GM19455 (cell line): ENCODE measurements around the gene PCDHGA5.
A peak's percentile ranks its signal among the peaks of the same experiment; 100 is the strongest.
"Not testable (repeated sequence)": the region's sequence is repeated elsewhere in the genome, so short reads cannot be mapped to it uniquely, and the experiment has no call there.

Experiments
- ATAC-seq: cut with Tn5 transposase; IDR thresholded peaks from one replicate; pipeline ENCODE4 v1.9.1; 2021; ENCODE audit not compliant: unreplicated experiment

Gene PCDHGA5

DNA sequence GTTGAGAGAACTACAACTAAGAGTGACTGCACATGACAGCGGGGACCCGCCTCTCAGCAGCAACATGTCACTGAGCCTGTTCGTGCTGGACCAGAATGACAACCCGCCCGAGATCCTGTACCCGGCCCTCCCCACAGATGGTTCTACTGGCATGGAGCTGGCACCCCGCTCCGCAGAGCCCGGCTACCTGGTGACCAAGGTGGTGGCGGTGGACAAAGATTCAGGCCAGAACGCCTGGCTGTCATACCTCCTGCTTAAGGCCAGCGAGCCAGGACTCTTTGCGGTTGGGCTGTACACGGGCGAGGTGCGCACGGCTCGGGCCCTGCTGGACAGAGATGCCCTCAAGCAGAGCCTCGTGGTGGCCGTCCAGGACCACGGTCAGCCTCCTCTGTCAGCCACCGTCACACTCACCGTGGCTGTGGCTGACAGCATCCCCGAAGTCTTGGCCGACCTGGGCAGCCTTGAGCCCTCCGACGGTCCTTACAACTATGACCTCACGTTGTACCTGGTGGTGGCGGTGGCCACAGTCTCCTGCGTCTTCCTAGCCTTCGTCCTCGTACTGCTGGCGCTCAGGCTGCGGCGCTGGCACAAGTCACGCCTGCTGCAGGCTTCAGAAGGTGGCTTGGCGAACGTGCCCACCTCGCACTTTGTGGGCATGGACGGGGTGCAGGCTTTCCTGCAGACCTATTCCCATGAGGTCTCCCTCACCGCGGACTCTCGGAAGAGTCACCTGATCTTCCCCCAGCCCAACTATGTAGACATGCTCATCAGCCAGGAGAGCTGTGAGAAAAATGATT is 20.7 kb downstream of the PCDHGA5 start:
- ATAC-seq, result no peak

DNA sequence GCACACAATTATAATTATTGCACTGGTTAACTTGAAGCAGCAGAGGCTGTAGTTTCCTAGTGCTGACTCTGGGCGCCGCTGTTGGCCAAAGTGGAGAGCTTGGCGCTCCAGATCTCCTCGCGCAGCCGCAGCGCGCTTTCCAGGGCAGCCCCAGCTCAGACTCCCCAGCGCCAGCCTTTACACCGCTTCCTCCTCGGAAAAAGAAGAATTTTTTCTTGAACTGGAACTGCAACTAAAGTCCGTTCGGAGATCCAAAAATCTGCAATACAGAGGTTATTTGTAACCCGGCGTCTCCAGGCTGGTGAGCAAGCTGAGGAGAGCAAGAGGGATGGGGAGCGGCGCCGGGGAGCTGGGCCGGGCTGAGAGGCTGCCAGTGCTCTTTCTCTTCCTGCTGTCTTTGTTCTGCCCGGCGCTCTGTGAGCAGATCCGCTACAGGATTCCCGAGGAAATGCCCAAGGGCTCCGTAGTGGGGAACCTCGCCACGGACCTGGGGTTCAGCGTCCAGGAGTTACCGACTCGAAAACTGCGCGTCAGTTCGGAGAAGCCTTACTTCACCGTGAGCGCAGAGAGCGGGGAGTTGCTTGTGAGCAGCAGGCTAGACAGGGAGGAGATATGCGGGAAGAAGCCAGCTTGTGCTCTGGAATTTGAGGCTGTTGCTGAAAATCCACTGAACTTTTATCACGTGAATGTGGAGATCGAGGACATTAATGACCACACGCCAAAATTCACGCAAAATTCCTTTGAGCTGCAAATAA is 23.8 kb downstream of the PCDHGA5 start, which contains the start of gene PCDHGB4:
PCDHGB4 (plus strand) TSS at position 142 of the 755 bp plus-strand sequence; CDS start at position 329, 187 bp downstream.
- ATAC-seq, result not testable (repeated sequence)

DNA sequence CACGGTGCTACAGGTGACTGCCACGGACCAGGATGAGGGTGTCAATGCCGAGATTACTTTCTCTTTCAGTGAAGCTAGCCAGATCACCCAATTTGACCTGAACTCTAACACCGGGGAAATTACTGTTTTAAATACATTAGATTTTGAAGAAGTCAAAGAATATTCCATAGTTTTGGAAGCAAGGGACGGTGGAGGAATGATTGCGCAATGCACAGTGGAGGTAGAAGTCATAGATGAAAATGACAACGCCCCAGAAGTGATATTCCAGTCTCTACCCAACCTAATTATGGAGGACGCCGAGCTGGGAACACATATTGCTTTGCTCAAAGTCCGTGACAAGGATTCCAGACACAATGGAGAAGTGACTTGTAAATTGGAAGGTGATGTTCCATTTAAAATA is 24.7 kb downstream of the PCDHGA5 start:
- no peak for ATAC-seq

DNA sequence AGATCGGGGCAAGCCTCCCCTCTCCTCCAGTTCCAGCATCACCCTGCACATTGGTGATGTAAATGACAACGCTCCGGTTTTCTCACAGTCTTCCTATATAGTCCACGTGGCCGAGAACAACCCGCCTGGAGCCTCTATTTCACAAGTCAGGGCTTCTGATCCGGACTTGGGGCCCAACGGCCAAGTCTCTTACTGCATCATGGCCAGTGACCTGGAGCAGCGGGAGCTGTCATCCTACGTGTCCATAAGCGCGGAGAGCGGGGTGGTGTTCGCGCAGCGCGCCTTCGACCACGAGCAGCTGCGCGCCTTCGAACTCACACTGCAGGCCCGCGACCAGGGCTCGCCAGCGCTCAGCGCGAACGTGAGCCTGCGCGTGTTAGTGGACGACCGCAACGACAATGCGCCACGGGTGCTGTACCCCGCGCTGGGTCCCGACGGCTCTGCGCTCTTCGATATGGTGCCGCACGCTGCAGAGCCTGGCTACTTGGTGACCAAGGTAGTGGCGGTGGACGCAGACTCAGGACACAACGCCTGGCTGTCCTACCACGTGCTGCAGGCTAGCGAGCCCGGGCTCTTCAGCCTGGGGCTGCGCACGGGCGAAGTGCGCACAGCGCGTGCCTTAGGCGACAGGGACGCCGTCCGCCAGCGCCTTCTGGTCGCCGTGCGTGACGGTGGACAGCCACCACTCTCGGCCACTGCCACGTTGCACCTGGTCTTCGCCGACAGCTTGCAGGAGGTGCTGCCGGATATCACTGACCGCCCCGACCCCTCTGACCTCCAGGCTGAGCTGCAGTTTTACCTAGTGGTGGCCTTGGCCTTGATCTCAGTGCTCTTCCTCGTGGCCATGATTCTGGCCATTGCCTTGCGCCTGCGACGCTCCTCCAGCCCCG is 25.4 kb downstream of the PCDHGA5 start:
- ATAC-seq, result no peak

DNA sequence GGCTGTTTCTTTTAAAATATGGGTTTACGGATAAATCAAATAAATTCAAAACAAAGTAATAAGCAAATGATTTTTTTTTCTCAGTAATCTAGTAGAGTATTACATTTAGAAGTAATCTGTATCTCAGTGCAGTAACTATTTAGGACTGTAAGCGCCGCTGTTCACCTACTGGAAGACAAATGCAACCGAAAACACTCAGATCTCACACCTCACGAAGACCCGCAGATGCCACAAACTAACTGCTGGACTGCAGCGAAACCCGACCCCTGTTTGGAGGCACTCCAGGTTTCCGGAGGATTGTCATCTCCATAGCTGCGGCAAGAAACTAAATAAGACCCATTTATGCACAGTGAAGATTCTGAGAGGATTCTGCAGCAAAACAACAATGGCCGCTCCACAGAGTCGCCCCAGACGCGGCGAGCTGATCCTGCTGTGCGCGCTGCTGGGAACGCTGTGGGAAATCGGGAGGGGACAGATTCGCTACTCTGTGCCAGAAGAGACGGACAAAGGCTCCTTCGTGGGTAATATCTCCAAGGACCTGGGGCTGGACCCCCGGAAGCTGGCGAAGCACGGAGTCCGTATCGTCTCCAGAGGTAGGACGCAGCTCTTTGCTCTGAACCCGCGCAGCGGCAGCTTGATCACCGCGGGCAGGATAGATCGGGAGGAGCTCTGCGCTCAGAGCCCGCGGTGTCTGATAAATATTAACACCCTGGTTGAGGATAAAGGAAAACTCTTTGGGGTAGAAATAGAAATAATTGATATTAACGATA is 28.7 kb downstream of the PCDHGA5 start, which contains the start of gene PCDHGA8:
PCDHGA8 (plus strand) TSS at position 205 of the 770 bp plus-strand sequence; CDS start at position 386, 181 bp downstream.
- no peak for ATAC-seq

DNA sequence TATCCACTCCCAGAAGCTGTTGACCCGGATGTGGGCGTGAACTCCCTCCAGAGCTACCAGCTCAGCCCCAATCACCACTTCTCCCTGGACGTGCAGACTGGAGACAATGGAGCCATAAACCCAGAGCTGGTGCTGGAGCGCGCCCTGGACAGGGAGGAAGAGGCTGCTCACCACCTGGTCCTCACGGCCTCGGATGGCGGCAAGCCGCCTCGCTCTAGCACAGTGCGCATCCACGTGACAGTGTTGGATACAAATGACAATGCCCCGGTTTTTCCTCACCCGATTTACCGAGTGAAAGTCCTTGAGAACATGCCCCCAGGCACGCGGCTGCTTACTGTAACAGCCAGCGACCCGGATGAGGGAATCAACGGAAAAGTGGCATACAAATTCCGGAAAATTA is 29.3 kb downstream of the PCDHGA5 start:
- no peak for ATAC-seq

DNA sequence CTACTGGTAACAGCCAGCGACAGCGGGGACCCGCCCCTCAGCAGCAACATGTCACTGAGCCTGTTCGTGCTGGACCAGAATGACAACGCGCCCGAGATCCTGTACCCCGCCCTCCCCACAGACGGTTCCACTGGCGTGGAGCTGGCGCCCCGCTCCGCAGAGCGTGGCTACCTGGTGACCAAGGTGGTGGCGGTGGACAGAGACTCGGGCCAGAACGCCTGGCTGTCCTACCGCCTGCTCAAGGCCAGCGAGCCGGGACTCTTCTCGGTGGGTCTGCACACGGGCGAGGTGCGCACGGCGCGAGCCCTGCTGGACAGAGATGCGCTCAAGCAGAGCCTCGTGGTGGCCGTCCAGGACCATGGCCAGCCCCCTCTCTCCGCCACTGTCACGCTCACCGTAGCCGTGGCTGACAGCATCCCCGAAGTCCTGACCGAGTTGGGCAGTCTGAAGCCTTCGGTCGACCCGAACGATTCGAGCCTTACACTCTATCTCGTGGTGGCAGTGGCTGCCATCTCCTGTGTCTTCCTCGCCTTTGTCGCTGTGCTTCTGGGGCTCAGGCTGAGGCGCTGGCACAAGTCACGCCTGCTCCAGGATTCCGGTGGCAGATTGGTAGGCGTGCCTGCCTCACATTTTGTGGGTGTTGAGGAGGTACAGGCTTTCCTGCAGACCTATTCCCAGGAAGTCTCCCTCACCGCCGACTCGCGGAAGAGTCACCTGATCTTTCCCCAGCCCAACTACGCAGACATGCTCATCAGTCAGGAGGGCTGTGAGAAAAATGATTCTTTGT is 30.6 kb downstream of the PCDHGA5 start:
- ATAC-seq, result not testable (repeated sequence)

DNA sequence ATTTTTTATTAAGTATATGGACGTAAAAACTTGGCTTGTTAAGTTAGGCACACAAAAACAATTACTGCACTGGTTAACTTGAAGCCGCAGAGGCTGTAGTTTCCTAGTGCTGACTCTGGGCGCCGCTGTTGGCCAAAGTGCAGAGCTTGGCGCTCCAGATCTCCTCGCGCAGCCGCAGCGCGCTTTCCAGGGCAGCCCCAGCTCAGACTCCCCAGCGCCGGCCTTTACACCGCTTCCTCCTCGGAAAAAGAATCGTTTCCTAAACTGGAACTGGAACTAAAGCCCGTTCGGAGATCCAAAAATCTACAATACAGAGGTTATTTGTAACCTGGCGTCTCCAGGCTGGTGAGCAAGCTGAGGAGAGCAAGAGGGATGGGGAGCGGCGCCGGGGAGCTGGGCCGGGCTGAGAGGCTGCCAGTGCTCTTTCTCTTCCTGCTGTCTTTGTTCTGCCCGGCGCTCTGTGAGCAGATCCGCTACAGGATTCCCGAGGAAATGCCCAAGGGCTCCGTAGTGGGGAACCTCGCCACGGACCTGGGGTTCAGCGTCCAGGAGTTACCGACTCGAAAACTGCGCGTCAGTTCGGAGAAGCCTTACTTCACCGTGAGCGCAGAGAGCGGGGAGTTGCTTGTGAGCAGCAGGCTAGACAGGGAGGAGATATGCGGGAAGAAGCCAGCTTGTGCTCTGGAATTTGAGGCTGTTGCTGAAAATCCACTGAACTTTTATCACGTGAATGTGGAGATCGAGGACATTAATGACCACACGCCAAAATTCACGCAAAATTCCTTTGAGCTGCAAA is 34.0 kb downstream of the PCDHGA5 start, which contains the start of gene PCDHGB5:
PCDHGB5 (plus strand) TSS at position 192 of the 796 bp plus-strand sequence; CDS start at position 373, 181 bp downstream.
- peak; percentile 97 for ATAC-seq

DNA sequence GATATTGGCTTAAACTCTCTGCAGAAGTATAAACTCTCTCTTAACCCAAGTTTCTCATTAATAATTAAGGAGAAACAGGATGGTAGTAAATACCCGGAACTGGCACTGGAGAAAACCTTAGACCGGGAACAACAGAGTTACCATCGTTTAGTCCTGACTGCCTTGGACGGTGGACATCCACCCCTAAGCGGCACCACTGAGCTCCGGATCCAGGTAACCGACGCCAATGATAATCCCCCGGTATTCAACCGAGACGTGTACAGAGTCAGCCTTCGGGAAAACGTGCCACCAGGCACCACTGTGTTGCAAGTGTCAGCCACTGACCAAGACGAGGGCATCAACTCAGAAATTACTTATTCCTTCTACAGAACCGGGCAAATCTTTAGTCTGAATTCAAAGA is 34.6 kb downstream of the PCDHGA5 start:
- ATAC-seq, result no peak

DNA sequence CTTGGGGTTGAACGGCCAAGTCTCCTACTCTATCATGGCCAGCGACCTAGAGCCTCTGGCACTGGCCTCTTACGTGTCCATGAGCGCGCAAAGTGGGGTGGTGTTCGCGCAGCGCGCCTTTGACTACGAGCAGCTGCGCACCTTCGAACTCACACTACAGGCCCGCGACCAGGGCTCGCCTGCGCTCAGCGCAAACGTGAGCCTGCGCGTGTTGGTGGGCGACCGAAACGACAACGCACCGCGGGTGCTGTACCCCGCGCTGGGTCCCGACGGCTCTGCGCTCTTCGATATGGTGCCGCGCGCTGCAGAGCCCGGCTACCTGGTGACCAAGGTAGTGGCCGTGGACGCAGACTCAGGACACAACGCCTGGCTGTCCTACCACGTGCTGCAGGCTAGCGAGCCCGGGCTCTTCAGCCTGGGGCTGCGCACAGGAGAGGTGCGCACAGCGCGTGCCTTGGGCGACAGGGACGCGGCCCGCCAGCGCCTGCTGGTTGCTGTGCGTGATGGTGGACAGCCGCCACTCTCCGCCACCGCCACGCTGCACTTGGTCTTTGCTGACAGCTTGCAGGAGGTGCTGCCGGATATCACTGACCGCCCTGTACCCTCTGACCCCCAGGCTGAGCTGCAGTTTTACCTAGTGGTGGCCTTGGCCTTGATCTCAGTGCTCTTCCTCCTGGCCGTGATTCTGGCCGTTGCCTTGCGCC is 35.7 kb downstream of the PCDHGA5 start:
- ATAC-seq, result no peak

DNA sequence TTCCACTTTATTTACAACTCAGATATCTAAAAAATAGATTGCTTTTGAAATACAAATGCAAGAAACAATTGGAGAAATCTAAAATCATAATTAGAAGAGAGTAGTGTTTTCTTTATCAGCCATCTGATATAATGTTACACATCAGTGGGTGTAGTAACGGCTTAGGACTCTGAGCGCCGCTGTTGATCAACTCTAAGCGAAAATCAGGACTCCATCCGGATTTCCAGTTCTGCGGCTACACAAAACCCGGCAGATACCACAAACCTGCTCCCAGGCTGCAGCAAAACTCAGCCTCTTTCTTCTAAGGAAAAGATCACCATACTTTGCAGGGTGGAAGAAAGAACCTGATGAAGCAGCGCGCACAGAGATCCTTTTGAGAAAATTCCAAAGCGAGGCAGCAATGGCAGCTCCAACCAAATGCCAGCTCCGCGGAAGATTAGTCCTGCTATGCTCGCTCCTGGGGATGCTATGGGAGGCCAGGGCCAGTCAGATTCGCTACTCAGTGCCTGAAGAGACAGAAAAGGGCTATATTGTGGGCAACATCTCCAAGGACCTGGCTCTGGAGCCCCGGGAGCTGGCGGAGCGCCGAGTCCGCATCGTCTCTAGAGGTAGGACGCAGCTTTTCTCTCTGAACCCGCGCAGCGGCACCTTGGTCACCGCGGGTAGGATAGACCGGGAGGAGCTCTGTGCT is 38.7 kb downstream of the PCDHGA5 start, which contains the start of gene PCDHGA9:
PCDHGA9 (plus strand) TSS at position 226 of the 691 bp plus-strand sequence; CDS start at position 401, 175 bp downstream.
- ATAC-seq, result no peak

DNA sequence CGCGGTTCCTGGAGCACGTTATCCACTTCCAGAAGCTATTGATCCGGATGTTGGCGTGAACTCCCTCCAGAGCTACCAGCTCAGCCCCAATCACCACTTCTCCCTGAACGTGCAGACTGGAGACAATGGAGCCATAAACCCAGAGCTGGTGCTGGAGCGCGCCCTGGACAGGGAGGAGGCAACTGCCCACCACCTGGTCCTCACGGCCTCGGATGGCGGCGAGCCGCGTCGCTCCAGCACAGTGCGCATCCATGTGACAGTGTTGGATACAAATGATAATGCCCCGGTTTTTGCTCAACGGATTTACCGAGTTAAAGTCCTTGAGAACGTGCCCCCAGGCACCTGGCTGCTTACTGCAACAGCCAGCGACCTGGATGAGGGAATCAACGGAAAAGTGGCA is 39.4 kb downstream of the PCDHGA5 start:
- ATAC-seq, result no peak

DNA sequence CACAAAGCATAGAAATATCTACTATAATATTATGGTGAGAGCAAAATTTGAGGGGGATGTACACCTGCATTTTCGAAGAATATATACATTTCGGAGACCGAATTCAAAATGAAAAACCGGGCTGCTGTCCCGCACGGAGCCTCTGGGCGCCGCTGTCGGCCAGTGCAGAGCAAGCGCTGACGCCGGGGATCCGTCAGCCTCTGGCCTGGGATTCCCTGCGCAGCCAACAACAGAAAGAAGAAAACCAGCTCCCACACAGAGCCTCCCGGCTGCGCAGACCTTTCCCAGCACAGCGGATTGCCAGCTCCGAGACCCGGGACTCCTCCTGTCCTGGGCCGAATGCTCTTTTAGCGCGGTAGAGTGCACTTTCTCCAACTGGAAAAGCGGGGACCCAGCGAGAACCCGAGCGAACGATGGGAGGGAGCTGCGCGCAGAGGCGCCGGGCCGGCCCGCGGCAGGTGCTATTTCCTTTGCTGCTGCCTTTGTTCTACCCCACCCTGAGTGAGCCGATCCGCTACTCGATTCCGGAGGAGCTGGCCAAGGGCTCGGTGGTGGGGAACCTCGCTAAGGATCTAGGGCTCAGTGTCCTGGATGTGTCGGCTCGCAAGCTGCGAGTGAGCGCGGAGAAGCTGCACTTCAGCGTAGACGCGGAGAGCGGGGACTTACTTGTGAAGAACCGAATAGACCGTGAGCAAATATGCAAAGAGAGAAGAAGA is 44.0 kb downstream of the PCDHGA5 start, which contains the start of gene PCDHGB6:
PCDHGB6 (plus strand) TSS at position 232 of the 716 bp plus-strand sequence; CDS start at position 414, 182 bp downstream.
- peak; percentile 49 for ATAC-seq

DNA sequence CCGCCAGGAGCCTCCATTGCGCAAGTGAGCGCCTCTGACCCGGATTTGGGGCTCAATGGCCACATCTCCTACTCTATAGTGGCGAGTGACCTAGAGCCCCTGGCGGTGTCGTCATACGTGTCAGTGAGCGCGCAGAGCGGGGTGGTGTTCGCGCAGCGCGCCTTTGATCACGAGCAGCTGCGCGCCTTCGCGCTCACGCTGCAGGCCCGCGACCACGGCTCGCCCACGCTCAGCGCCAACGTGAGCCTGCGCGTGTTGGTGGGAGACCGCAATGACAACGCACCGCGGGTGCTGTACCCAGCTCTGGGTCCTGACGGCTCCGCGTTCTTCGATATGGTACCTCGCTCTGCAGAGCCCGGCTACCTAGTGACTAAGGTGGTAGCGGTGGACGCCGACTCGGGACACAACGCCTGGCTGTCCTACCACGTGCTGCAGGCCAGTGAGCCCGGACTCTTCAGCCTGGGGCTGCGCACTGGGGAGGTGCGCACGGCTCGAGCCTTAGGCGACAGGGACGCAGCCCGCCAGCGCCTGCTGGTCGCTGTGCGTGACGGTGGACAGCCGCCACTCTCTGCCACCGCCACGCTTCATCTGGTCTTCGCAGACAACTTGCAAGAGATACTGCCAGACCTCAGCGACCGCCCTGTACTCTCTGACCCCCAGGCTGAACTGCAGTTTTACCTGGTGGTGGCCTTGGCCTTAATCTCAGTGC is 45.8 kb downstream of the PCDHGA5 start:
- no peak for ATAC-seq

DNA sequence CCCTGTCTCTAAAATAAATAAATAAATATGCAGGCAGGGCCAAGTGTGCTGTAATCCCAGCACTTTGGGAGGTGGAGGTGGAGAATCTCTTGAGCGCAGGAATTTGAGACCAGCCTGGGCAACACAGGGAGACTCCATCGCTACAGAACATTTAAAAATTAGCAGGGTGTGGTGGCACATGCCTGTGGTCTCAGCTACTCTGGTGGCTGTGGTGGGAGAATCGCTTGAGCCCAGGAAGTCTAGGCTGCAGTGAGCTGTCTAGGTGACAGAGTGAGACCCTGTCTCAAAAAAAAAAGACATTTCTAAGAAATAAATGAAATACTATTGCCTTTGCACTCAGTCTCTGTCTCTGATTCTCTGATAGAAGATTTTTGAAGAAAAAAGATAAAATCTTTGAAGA is 47.6 kb downstream of the PCDHGA5 start:
- ATAC-seq, result no peak
